Vagina (tissue), 2 donors: Measurements from ENCODE around the gene CDC73.

ENCODE experiments used
- CTCF ChIP-seq, 3 experiments: fragments of 450-650 bp in 2 of 3; fragments of 200-600 bp in 1 of 3; sonication (generic) in 1 of 3; IDR thresholded peaks; one replicate each; pipeline ENCODE4 v1.5.1; 2017 to 2019; ENCODE audit warnings: antibody characterized with exemption in 3 of 3, mild to moderate bottlenecking in 2 of 3, moderate library complexity in 2 of 3
- POLR2A ChIP-seq, 2 donors: fragments of 450-650 bp; IDR thresholded peaks; one replicate each; pipeline ENCODE4 v1.6.1; 2017; ENCODE audit warnings: antibody characterized with exemption in 2 of 2, mild to moderate bottlenecking in 2 of 2, moderate library complexity in 2 of 2

- TF ChIP-seq CTCF (IDR thresholded peaks at IDR 0.05) = no peak
- no peak for TF ChIP-seq POLR2A (IDR thresholded peaks at IDR 0.05)
Observed at GRCh38 chr1:193264313-193265065, 142.7 kb downstream of the CDC73 start.
